B cell (primary cell): Measurements from ENCODE around the gene MYMK. TPM values are rescaled to one million over a fixed set of nuclear protein-coding genes. Genes with fewer than 3 reads are reported as not detected.

ENCODE experiments used
- ATAC-seq: fragments of 200-7000 bp; cut with Tn5 transposase; one replicate; pipeline ENCODE4 v1.10.0; 2021; ENCODE audit warnings: low read depth, mild to moderate bottlenecking, moderate number of reproducible peaks, moderate library complexity
- CTCF ChIA-PET: fragments of 350-600 bp; sonication (Branson Sonifier 250); formaldehyde crosslinking; loops from one replicate; lab custom pipeline; 2021; ENCODE audit warnings: antibody characterized with exemption, inconsistent platforms; lab: Charles Lee
- POLR2A ChIA-PET: fragments of 350-600 bp; sonication (Branson Sonifier 250); formaldehyde crosslinking; loops from one replicate; lab custom pipeline; 2021; ENCODE audit warnings: antibody characterized with exemption; lab: Charles Lee
- DNase-seq: peaks from one replicate; pipeline ENCODE4 v3.0.0; 2013
- H2AFZ ChIP-seq: 2 replicates; pipeline ENCODE4 v1.6.1; 2012; ENCODE audit warnings: mild to moderate bottlenecking, low read depth, low read length; ENCODE audit not compliant: insufficient read depth, poor library complexity, severe bottlenecking
- H3K27ac ChIP-seq, 2 donors: 1 replicate in 1 of 2; 2 replicates in 1 of 2; pipeline ENCODE4 v1.5.1; 2012 to 2013; ENCODE audit warnings: low read length in 2 of 2, mild to moderate bottlenecking in 2 of 2, moderate library complexity in 1 of 2
- H3K27me3 ChIP-seq, 4 experiments: fragments of 200-600 bp in 1 of 4; sonication (generic) in 1 of 4; replicated peaks in 1 of 4; 1 replicate in 2 of 4; 2 replicates in 2 of 4; pipeline versions ENCODE4 v1.6.1 to v1.7.0; 2013 to 2016; ENCODE audit warnings: low read length in 3 of 4, mild to moderate bottlenecking in 2 of 4, mixed read lengths in 1 of 4, moderate library complexity in 1 of 4; ENCODE audit not compliant: insufficient read depth in 4 of 4, control insufficient read depth in 3 of 4; ENCODE audit errors: control extremely low read depth in 1 of 4
- H3K36me3 ChIP-seq, 2 experiments: replicated peaks in 1 of 2; 1 replicate in 1 of 2; 2 replicates in 1 of 2; pipeline versions ENCODE4 v1.6.1 to v1.7.1; 2013; ENCODE audit warnings: low read length in 1 of 2; ENCODE audit not compliant: insufficient read depth in 2 of 2, control insufficient read depth in 1 of 2; ENCODE audit errors: control extremely low read depth in 1 of 2, extremely low read depth in 1 of 2
- H3K4me1 ChIP-seq, 2 donors: fragments of 200-600 bp in 1 of 2; sonication (generic) in 1 of 2; 1 replicate in 1 of 2; 2 replicates in 1 of 2; pipeline versions ENCODE4 v1.5.1 to v1.6.1; 2013 to 2017; ENCODE audit warnings: low read length in 2 of 2; ENCODE audit not compliant: control insufficient read depth in 2 of 2, insufficient read depth in 2 of 2
- H3K4me2 ChIP-seq: replicated peaks from 2 replicates; pipeline ENCODE3; 2012; ENCODE audit warnings: mild to moderate bottlenecking, low read depth, low read length; ENCODE audit not compliant: poor library complexity, severe bottlenecking
- H3K4me3 ChIP-seq, 5 experiments: fragments of 200-600 bp in 1 of 5; sonication (generic) in 1 of 5; 1 replicate in 3 of 5; 2 replicates in 2 of 5; pipeline versions ENCODE4 v1.5.1 to v1.7.0; 2011 to 2016; ENCODE audit warnings: low read length in 4 of 5, mild to moderate bottlenecking in 4 of 5, low read depth in 2 of 5, control low read depth in 1 of 5, moderate library complexity in 1 of 5; ENCODE audit not compliant: insufficient read depth in 1 of 5; ENCODE audit errors: control extremely low read depth in 1 of 5, extremely low read depth in 1 of 5
- H3K79me2 ChIP-seq: fragments of 200-600 bp; sonication (generic); one replicate; pipeline ENCODE4 v1.6.0; 2016; ENCODE audit warnings: low read length; ENCODE audit not compliant: control insufficient read depth, insufficient read depth
- H3K9ac ChIP-seq: fragments of 200-600 bp; sonication (generic); 2 replicates; pipeline ENCODE4 v1.6.1; 2017; ENCODE audit warnings: mild to moderate bottlenecking, low read length, moderate library complexity
- H3K9me3 ChIP-seq, 3 donors: one replicate each; pipeline versions ENCODE4 v1.6.1 to v1.7.1; 2013; ENCODE audit warnings: low read length in 2 of 3; ENCODE audit not compliant: control insufficient read depth in 2 of 3, insufficient read depth in 1 of 3; ENCODE audit errors: control extremely low read depth in 1 of 3
- H4K20me1 ChIP-seq: 2 replicates; pipeline ENCODE4 v1.6.0; 2012; ENCODE audit warnings: mild to moderate bottlenecking, low read length; ENCODE audit not compliant: insufficient read depth, control insufficient read depth, poor library complexity, severe bottlenecking
- H3K27ac Mint-ChIP-seq: one replicate; pipeline ENCODE4 v1.8.0; 2021; ENCODE audit warnings: mixed read lengths
- H3K27me3 Mint-ChIP-seq: one replicate; pipeline ENCODE4 v1.8.0; 2021; ENCODE audit warnings: mixed read lengths
- H3K4me1 Mint-ChIP-seq: one replicate; pipeline ENCODE4 v1.8.0; 2021; ENCODE audit warnings: mixed read lengths
- H3K4me3 Mint-ChIP-seq: one replicate; pipeline ENCODE4 v1.8.0; 2021; ENCODE audit warnings: mixed read lengths
- H3K9me3 Mint-ChIP-seq: one replicate; pipeline ENCODE4 v1.8.0; 2022; ENCODE audit warnings: mixed read lengths; ENCODE audit not compliant: insufficient read depth
- CTCF ChIP-seq: fragments of 200-600 bp; IDR thresholded peaks from one replicate; pipeline ENCODE4 v1.8.0; 2022; ENCODE audit warnings: antibody characterized with exemption, mild to moderate bottlenecking
- EZH2 ChIP-seq: IDR thresholded peaks from 2 replicates; pipeline ENCODE4 v1.6.1; 2012; ENCODE audit warnings: borderline replicate concordance, low read depth, mild to moderate bottlenecking, moderate library complexity, low read length; ENCODE audit not compliant: insufficient read depth, poor library complexity, severe bottlenecking
- WGBS: methylation state at CpG from one replicate; pipeline ENCODE4 v1.1.5; 2013; ENCODE audit warnings: missing lambda C conversion rate; ENCODE audit not compliant: insufficient coverage; 5-methylcytosine and 5-hydroxymethylcytosine counted together
- intact Hi-C: fragments of 100-400 bp; cut with micrococcal nuclease; formaldehyde crosslinking; loops from one replicate; pipeline ENCODE4 v1.10.0; 2022
- polyA plus RNA-seq: library from polyadenylated mRNA; depleted of rRNA; stranded (reverse); fragments of >200 nt; gene quantifications from 2 replicates; pipeline ENCODE4 v1.2.3, GENCODE V29; 2012
- total RNA-seq, 2 donors: library from RNA; stranded (reverse); fragments of 120-200 nt in 1 of 2; gene quantifications; 1 replicate in 1 of 2; 2 replicates in 1 of 2; pipeline versions ENCODE4 v1.2.3 to v1.2.4, GENCODE V29; 2013 to 2022

MYMK gene
- total and polyA plus RNA-seq, 2 donors (not counting 1 experiment from before 2014, with no cell fraction given), result not detected

- H3K9me3 ChIP-seq, result no peaks in the 10 kb centered on the region
- no peak overlapping the region for H3K9ac ChIP-seq
- no peak overlapping the region for H2AFZ ChIP-seq
- H3K9me3 Mint-ChIP-seq, result no peaks in the 10 kb centered on the region
- no peak overlapping the region for H3K27ac Mint-ChIP-seq
- DNase-seq (no peak), ATAC-seq (no peak)
- no peak overlapping the region for H3K27ac ChIP-seq
- TF ChIP-seq EZH2 (no peak), CTCF (no peak)
- 85% methylated on average over 17 of the region's 22 CpGs for WGBS
- peaks cover 5% of the 10 kb centered on the region for H3K4me1 Mint-ChIP-seq
- peaks cover 0 to 4% (median 0%) of the 10 kb centered on the region in 4 experiments for H3K27me3 ChIP-seq
- CTCF ChIA-PET, result interaction anchor here (0.7 to 11.0 kb wide), 10 partner anchors 8 to 300 kb away, joined by 3 to 144 read pairs (median 3); partner anchors contain the start of gene REXO4
- intact Hi-C loops, result loop anchor here (5.0 kb wide), 1 partner anchor 463 kb away; no protein-coding TSS in a partner anchor
- no peak overlapping the region for H3K4me3 ChIP-seq
- peaks cover 15% of the 10 kb centered on the region for H3K27me3 Mint-ChIP-seq
- H3K36me3 ChIP-seq, result no peaks in the 10 kb centered on the region
- H3K79me2 ChIP-seq, result no peaks in the 10 kb centered on the region
- POLR2A ChIA-PET, result no interaction called here
- H3K4me3 Mint-ChIP-seq, result no peak overlapping the region
- peaks cover 5 to 12% of the 10 kb centered on the region in 2 donors for H3K4me1 ChIP-seq
- H3K4me2 ChIP-seq, result no peak overlapping the region
- no peaks in the 10 kb centered on the region for H4K20me1 ChIP-seq
These were observed 39.9 kb downstream of the MYMK start for GRCh38 chr9:133484671-133485437.

DNA sequence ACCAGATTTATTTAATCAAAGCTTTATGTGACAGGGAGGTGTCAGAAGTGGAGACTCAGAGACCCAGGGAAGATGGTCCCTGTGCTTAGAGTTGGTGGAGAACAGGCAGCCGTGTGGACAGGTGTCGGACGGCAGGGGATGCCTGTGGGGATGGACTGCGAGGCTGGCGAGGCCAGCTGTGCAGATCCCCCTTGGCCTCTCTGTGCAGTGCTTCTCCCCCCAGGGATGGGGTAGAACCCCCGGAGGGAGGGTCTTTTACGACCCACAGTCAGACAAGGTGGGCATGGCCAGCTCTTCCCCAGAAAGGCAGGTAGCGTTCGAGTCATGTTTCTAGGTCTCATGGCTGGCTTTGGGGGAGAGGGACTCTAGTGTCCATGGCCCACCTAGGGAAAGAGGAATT lies 41.1 kb downstream of the MYMK start:
- Histone ChIP-seq H2AFZ (no peak overlapping the region), H3K4me3 (no peak overlapping the region), H3K9ac (no peak overlapping the region), H3K27me3 (peaks cover 0 to 3% (median 0%) of the 10 kb centered on the region in 4 experiments), H3K79me2 (peaks cover 3% of the 10 kb centered on the region), H3K4me1 (peaks cover 11 to 18% of the 10 kb centered on the region in 2 donors), H3K9me3 (no peaks in the 10 kb centered on the region), H3K36me3 (no peaks in the 10 kb centered on the region), H3K27ac (no peak overlapping the region), H4K20me1 (no peaks in the 10 kb centered on the region), H3K4me2 (no peak overlapping the region)
- ATAC-seq (no peak), DNase-seq (no peak)
- no peaks in the 10 kb centered on the region for H3K9me3 Mint-ChIP-seq
- H3K27me3 Mint-ChIP-seq, result peaks cover 7% of the 10 kb centered on the region
- H3K27ac Mint-ChIP-seq, result no peak overlapping the region
- 96% methylated on average over 9 of the region's 9 CpGs for WGBS
- intact Hi-C loops, result no loop called here
- no peak overlapping the region for H3K4me3 Mint-ChIP-seq
- peaks cover 10% of the 10 kb centered on the region for H3K4me1 Mint-ChIP-seq
- TF ChIP-seq EZH2 (no peak), CTCF (no peak)
- CTCF ChIA-PET, result interaction anchor here (1.1 to 11.0 kb wide), 3 partner anchors 23 to 299 kb away, joined by 3 to 144 read pairs (median 3); partner anchors contain the start of gene CACFD1
- POLR2A ChIA-PET, result no interaction called here
